Loucy (cell line): Measurements from ENCODE around the gene UBE2J1.

Source experiments
- H2AFZ ChIP-seq: fragments of 200-600 bp; sonication (generic); 2 replicates; pipeline ENCODE4 v1.6.0; 2016; ENCODE audit warnings: antibody characterized with exemption, mild to moderate bottlenecking, low read length, moderate library complexity
- H3F3A ChIP-seq: fragments of 200-600 bp; 2 replicates; pipeline ENCODE4 v1.6.0; 2016; ENCODE audit warnings: antibody characterized with exemption, low read depth, mild to moderate bottlenecking
- H3K27me3 ChIP-seq: fragments of 200-600 bp; sonication (generic); 2 replicates; pipeline ENCODE4 v1.6.1; 2014; ENCODE audit warnings: low read length, mild to moderate bottlenecking; ENCODE audit not compliant: insufficient read depth, poor library complexity, severe bottlenecking
- H3K36me3 ChIP-seq: fragments of 200-600 bp; sonication (generic); 2 replicates; pipeline ENCODE4 v1.6.1; 2016; ENCODE audit warnings: low read length; ENCODE audit not compliant: insufficient read depth
- H3K4me1 ChIP-seq: fragments of 200-600 bp; sonication (generic); 2 replicates; pipeline ENCODE4 v1.5.1; 2014; ENCODE audit warnings: low read length, mild to moderate bottlenecking; ENCODE audit not compliant: insufficient read depth, poor library complexity, severe bottlenecking
- H3K4me2 ChIP-seq: fragments of 200-600 bp; sonication (generic); 2 replicates; pipeline ENCODE4 v1.6.0; 2014; ENCODE audit warnings: antibody characterized with exemption, low read length, low read depth, mild to moderate bottlenecking; ENCODE audit not compliant: poor library complexity, severe bottlenecking
- H3K4me3 ChIP-seq: fragments of 200-600 bp; sonication (generic); 2 replicates; pipeline ENCODE4 v1.5.1; 2014; ENCODE audit warnings: low read length, mild to moderate bottlenecking, mixed read lengths; ENCODE audit not compliant: poor library complexity, severe bottlenecking
- H3K79me2 ChIP-seq: fragments of 200-600 bp; sonication (generic); 2 replicates; pipeline ENCODE4 v1.6.1; 2014; ENCODE audit warnings: low read length; ENCODE audit not compliant: insufficient read depth
- H3K9ac ChIP-seq: fragments of 200-600 bp; sonication (generic); 2 replicates; pipeline ENCODE4 v1.6.0; 2014; ENCODE audit warnings: mild to moderate bottlenecking, low read depth, low read length, moderate library complexity; ENCODE audit not compliant: poor library complexity, severe bottlenecking
- H3K9me2 ChIP-seq: fragments of 200-600 bp; sonication (generic); replicated peaks from 2 replicates; pipeline ENCODE4 v1.6.1; 2016; ENCODE audit warnings: low read depth, low read length, mixed read lengths
- H3K9me3 ChIP-seq: fragments of 200-600 bp; sonication (generic); 2 replicates; pipeline ENCODE4 v1.6.1; 2014; ENCODE audit warnings: mild to moderate bottlenecking, antibody characterized with exemption, low read length, low read depth; ENCODE audit not compliant: insufficient read depth
- H4K20me1 ChIP-seq: fragments of 200-600 bp; sonication (generic); 2 replicates; pipeline ENCODE4 v1.6.0; 2014; ENCODE audit warnings: antibody characterized with exemption, low read length, mild to moderate bottlenecking; ENCODE audit not compliant: insufficient read depth, poor library complexity, severe bottlenecking
- CTCF ChIP-seq: fragments of 200-600 bp; sonication (generic); conservative IDR thresholded peaks from 2 replicates; pipeline ENCODE4 v1.5.1; 2014; ENCODE audit warnings: mild to moderate bottlenecking, antibody characterized with exemption, low read length
- EZH2phosphoT487 ChIP-seq: fragments of 200-600 bp; IDR thresholded peaks from 2 replicates; pipeline ENCODE4 v1.6.1; 2018; ENCODE audit warnings: antibody characterized with exemption, mild to moderate bottlenecking, moderate library complexity, borderline replicate concordance

The UBE2J1 gene

DNA sequence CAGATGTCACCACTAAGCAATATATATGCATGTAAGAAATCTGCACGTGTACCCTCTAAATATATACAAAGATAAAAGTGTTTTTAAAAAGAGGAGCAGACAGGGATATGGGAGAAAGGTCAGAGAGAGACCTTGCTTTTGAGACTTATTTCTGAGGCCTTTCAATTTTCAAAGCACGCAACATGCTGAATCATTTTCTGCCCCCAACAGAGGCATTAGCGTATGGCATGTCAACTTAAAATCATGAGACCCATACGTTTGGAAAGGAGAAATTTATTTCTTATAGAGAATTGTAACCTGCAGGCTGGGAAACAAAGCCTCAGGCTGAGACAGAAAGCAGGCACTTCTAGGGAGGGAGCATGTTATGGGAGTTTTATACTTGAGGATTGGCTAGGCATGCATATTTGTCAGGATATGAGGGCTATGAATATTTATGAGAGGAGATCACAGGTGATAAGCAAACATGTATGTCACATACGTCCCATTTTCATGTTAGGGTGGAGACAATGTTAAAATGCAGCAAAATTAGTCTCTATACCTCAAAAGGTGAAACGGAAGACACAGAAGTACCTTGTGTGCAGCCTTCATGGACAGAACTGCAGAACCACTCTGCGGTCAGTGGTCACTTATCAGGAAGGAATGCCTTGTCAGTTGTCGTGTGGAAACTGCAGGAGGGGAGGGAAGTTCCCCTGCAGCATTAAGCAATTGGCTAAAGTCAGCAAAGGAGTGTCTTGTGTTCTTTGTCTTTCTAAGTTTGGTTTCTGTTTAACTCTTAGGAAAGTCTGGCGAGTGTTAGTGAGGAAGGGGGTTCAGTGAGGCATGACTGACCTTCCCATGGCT lies 31.2 kb downstream of the UBE2J1 start:
- Histone ChIP-seq H3K79me2 (no peaks in the 10 kb centered on the region), H3K4me3 (no peak overlapping the region), H3K9me2 (no peaks in the 10 kb centered on the region), H4K20me1 (no peaks in the 10 kb centered on the region), H3K4me1 (peaks cover 4% of the 10 kb centered on the region), H3K27me3 (no peaks in the 10 kb centered on the region), H3K36me3 (peaks cover 11% of the 10 kb centered on the region; the same call in 1 of the 2 replicates), H3F3A (no peaks in the 10 kb centered on the region), H3K9ac (no peak overlapping the region), H2AFZ (no peak overlapping the region), H3K4me2 (no peak overlapping the region), H3K9me3 (no peaks in the 10 kb centered on the region)
- TF ChIP-seq CTCF: no peak
- TF ChIP-seq EZH2phosphoT487: no peak

DNA sequence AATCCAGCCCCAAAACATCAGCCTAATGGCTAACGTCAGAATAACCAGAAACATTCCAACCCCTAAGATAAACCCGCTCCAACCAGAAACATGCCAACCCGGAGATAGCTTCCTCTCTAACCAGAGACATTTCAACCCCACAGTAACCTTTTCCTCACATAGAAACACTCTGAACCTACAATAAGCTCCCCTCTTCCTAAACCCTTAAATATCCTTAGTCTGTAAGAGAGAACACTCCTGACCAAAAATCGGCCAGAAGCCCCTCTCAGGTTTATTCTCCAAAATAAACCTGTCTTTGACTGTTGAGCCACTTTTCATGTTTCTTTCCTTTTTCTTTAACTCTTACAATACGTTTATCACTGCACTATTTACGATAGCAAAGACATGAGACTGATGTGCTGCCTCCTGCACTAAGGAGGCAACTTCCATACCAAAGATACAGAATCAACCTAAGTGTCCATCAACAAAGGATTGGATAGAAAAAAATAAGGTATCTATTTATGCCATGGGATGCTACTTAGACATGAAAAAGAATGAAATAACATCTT lies 32.4 kb downstream of the UBE2J1 start:
- Histone ChIP-seq H3K4me2 (no peak overlapping the region), H2AFZ (no peak overlapping the region), H3K79me2 (no peaks in the 10 kb centered on the region), H3K9me2 (no peaks in the 10 kb centered on the region), H3K9ac (no peak overlapping the region), H3K4me1 (peaks cover 4% of the 10 kb centered on the region), H3K36me3 (peaks cover 3% of the 10 kb centered on the region; the same call in 1 of the 2 replicates), H3K9me3 (no peaks in the 10 kb centered on the region), H3K4me3 (no peak overlapping the region), H3F3A (no peaks in the 10 kb centered on the region), H3K27me3 (no peaks in the 10 kb centered on the region), H4K20me1 (no peaks in the 10 kb centered on the region)
- TF ChIP-seq CTCF: no peak
- no peak for TF ChIP-seq EZH2phosphoT487

DNA sequence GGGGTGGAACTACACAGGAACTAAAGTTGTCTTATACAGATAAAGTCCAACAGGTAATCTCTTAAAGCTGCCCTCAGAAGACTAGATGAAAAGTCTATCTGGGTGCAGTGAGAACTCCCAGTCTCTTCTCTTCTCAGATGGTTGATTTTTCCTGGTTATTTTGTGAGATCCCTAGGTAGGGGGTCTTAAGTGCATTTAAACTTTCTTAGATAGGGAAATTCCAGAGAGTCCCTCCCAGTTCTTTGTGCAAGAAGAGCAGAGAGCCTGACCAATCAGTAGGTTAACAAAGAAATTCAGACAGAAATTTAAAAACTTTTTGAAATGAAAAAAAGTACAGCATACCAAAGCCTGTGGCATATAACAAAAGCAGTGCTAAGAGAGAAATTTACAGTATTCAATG lies 35.5 kb downstream of the UBE2J1 start:
- no peak overlapping the region for H2AFZ ChIP-seq
- H4K20me1 ChIP-seq: no peaks in the 10 kb centered on the region
- TF ChIP-seq CTCF: no peak
- TF ChIP-seq EZH2phosphoT487: no peak
- H3K9me2 ChIP-seq: no peaks in the 10 kb centered on the region
- no peak overlapping the region for H3K9ac ChIP-seq
- H3K27me3 ChIP-seq: no peaks in the 10 kb centered on the region
- no peaks in the 10 kb centered on the region; the same call in 1 of the 2 replicates for H3K36me3 ChIP-seq
- H3K79me2 ChIP-seq: no peaks in the 10 kb centered on the region
- peaks cover 4% of the 10 kb centered on the region for H3K4me1 ChIP-seq
- no peak overlapping the region for H3K4me3 ChIP-seq
- H3K9me3 ChIP-seq: no peaks in the 10 kb centered on the region
- no peaks in the 10 kb centered on the region for H3F3A ChIP-seq
- no peak overlapping the region for H3K4me2 ChIP-seq
